GM12878 (cell line): ENCODE results near the gene PRDM15. TPM values are rescaled to one million over a fixed set of nuclear protein-coding genes. Genes with fewer than 3 reads are reported as not detected.

Source experiments
- ATAC-seq: fragments of 200-7000 bp; cut with Tn5 transposase; 3 replicates; pipeline ENCODE4 v1.9.1; 2020; ENCODE audit warnings: mild to moderate bottlenecking, moderate library complexity
- BruUV-seq: library from RNA; stranded (reverse); fragments of 400-500 nt; replicated peaks from 2 replicates; lab custom pipeline; 2021; lab: Mats Ljungman, UMichigan
- CTCF ChIA-PET: fragments of 300-600 bp; sonication (Branson Sonifier 250); formaldehyde crosslinking; extraction: SDS; loops from one replicate; lab custom pipeline; 2021; ENCODE audit warnings: inconsistent platforms; lab: Yijun Ruan, JAX
- POLR2A ChIA-PET: fragments of 350-600 bp; formaldehyde crosslinking; extraction: SDS; loops from one replicate; lab custom pipeline; 2021; ENCODE audit warnings: inconsistent platforms; lab: Charles Lee
- RAD21 ChIA-PET: fragments of 300-600 bp; sonication (Branson Sonifier 250); formaldehyde crosslinking; loops from one replicate; lab custom pipeline; 2023; ENCODE audit warnings: antibody characterized with exemption; ENCODE audit not compliant: unreplicated experiment; lab: Charles Lee
- SMC1A ChIA-PET: fragments of 300-600 bp; sonication (Branson Sonifier 250); formaldehyde crosslinking; loops from one replicate; lab custom pipeline; 2023; ENCODE audit not compliant: unreplicated experiment, uncharacterized antibody; lab: Charles Lee
- DNase-seq: peaks from one replicate; pipeline ENCODE4 v3.0.0-alpha.2; 2011; ENCODE audit warnings: low read depth, low spot score
- FAIRE-seq: peaks from 3 replicates; lab custom pipeline; 2011; peaks lifted over from hg19 to GRCh38; lab: Jason Lieb, UNC
- H2AFZ ChIP-seq: 2 replicates; pipeline ENCODE4 v1.6.0; 2011; ENCODE audit warnings: low read depth, low read length, control low read depth; ENCODE audit not compliant: control insufficient read depth
- H3K27ac ChIP-seq: 2 replicates; pipeline ENCODE4 v1.5.1; 2011; ENCODE audit warnings: control low read depth; ENCODE audit not compliant: control insufficient read depth, insufficient read depth
- H3K27me3 ChIP-seq, 2 experiments: replicated peaks in 1 of 2; 2 replicates each; pipeline versions ENCODE4 v1.6.0 to v1.6.1; 2011; ENCODE audit warnings: low read length in 1 of 2; ENCODE audit not compliant: control insufficient read depth in 2 of 2, insufficient read depth in 2 of 2
- H3K36me3 ChIP-seq, 2 experiments: 2 replicates each; pipeline ENCODE4 v1.5.1; 2011; ENCODE audit warnings: low read length in 1 of 2; ENCODE audit not compliant: control insufficient read depth in 2 of 2, insufficient read depth in 2 of 2
- H3K4me1 ChIP-seq: 2 replicates; pipeline ENCODE4 v1.6.1; 2011; ENCODE audit warnings: mild to moderate bottlenecking, low read length, moderate library complexity, mixed read lengths; ENCODE audit not compliant: control insufficient read depth, insufficient read depth
- H3K4me2 ChIP-seq: 2 replicates; pipeline ENCODE4 v1.6.0; 2011; ENCODE audit warnings: control low read depth; ENCODE audit not compliant: control insufficient read depth, insufficient read depth
- H3K4me3 ChIP-seq: fragments of 200-600 bp; sonication (generic); 2 replicates; pipeline ENCODE4 v1.5.1; 2016
- H3K79me2 ChIP-seq: 2 replicates; pipeline ENCODE4 v1.6.0; 2011; ENCODE audit warnings: low read length; ENCODE audit not compliant: control insufficient read depth, insufficient read depth
- H3K9ac ChIP-seq: 2 replicates; pipeline ENCODE4 v1.8.0; 2011; ENCODE audit warnings: low read length, control low read depth, mixed read lengths; ENCODE audit not compliant: control insufficient read depth, insufficient read depth
- H3K9me3 ChIP-seq: replicated peaks from 3 replicates; pipeline ENCODE4 v1.5.1; 2011; ENCODE audit warnings: mild to moderate bottlenecking, low read length; ENCODE audit not compliant: control insufficient read depth, insufficient read depth
- H4K20me1 ChIP-seq: 2 replicates; pipeline ENCODE4 v1.6.0; 2011; ENCODE audit not compliant: control insufficient read depth, insufficient read depth
- NFYA ChIP-seq: IDR thresholded peaks from 2 replicates; pipeline ENCODE4 v1.6.1; 2011; ENCODE audit warnings: low read depth, mild to moderate bottlenecking, low read length, improper control_type of control experiment, borderline replicate concordance
- POLR2AphosphoS2 ChIP-seq: IDR thresholded peaks from 2 replicates; pipeline ENCODE4 v1.6.1; 2011; ENCODE audit warnings: low read depth, mild to moderate bottlenecking, low read length, improper control_type of control experiment, moderate library complexity
- WGBS: methylation state at CpG from one replicate; pipeline ENCODE4 v1.1.6; 2016; ENCODE audit warnings: low lambda C conversion rate; ENCODE audit not compliant: insufficient replicate concordance, insufficient coverage; ENCODE audit errors: missing lambda C conversion rate; 5-methylcytosine and 5-hydroxymethylcytosine counted together
- in situ Hi-C: fragments of 300-500 bp; cut with MboI; formaldehyde crosslinking; loops from 9 replicates; pipeline ENCODE4 v1.14.3; 2018; ENCODE audit warnings: mixed read lengths
- intact Hi-C: fragments of 100-400 bp; cut with micrococcal nuclease; formaldehyde crosslinking; loops from one replicate; pipeline ENCODE4 v1.14.2; 2022; ENCODE audit not compliant: unreplicated experiment
- polyA plus RNA-seq, 11 experiments: library from polyadenylated mRNA; depleted of rRNA in 4 of 11; unstranded in 6 of 11; stranded (reverse) in 5 of 11; fragments of >200 nt; fragmentation: Nextera tagmentation in 4 of 11; fragmentation: Illumina TruSeq in 1 of 11; extraction: Ambion mirVana in 4 of 11; extraction: Trizol in 1 of 11; gene quantifications; 1 replicate in 1 of 11; 2 replicates in 10 of 11; pipeline versions ENCODE4 v1.2.1 to v1.2.3, GENCODE V29; 2011 to 2016; ENCODE audit warnings: inconsistent platforms in 2 of 11, missing spikeins in 2 of 11, low read depth in 1 of 11
- total RNA-seq, 4 experiments: library from RNA; depleted of rRNA in 3 of 4; stranded (reverse); fragments of >200 nt in 3 of 4; fragmentation: Illumina TruSeq in 1 of 4; extraction: Trizol in 1 of 4; gene quantifications; 2 replicates each; pipeline versions ENCODE4 v1.2.1 to v1.2.3, GENCODE V29; 2013 to 2021
- TF ChIP-seq, protein P1 (sequence below): fragments of 450-650 bp; IDR thresholded peaks from 2 replicates; pipeline ENCODE4 v1.6.1; 2017; ENCODE audit warnings: mild to moderate bottlenecking, moderate library complexity

PRDM15 gene
- total and polyA plus RNA-seq, 10 of the 15 experiments (the other 5 are each of a cell fraction or from before 2014, with no cell fraction given): 2.2 to 16.0 (median 8.6) TPM

DNA sequence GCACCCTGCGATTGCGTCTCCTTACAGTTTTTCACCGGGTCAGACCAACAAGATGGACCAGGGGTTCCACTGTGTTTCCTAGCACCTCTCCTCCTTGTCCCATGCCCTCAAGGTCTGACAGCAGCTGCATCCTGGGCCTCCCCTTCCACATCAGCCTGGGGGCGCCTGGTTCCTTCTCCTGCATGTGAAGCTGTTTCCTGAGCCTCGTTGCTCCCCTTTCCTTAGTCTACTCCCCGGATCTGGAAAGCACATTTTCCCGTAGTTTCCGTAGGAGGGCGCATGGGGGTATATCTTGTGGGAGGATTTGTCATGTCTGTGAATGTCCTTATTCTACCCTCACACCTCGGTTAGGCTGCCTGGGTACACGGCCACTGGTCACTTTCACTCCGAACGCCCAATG is 6.1 kb downstream of the PRDM15 start:
- FAIRE-seq: no peak
- CTCF ChIA-PET: no interaction called here
- POLR2A ChIA-PET: interaction anchor here (0.5 kb wide), 1 partner anchor 569 kb away, joined by 7 read pairs; no protein-coding TSS in a partner anchor
- no peak for ATAC-seq
- H3K36me3 ChIP-seq: no peaks in the 10 kb centered on the region; a peak in 1 of 4 replicates
- in situ Hi-C loops: no loop called here
- peaks cover 42% of the 10 kb centered on the region for H3K79me2 ChIP-seq
- intact Hi-C loops: no loop called here
- RAD21 ChIA-PET: interaction anchor here (1.4 kb wide), 1 partner anchor 9 kb away, joined by 3 read pairs; no protein-coding TSS in a partner anchor
- H3K4me2 ChIP-seq: 0 out of 2 replicates have a peak overlapping the region, but pooled peaks have one; percentile 32
- TF ChIP-seq POLR2AphosphoS2 (no peak), NFYA (no peak)
- TF ChIP-seq, protein P1, sequence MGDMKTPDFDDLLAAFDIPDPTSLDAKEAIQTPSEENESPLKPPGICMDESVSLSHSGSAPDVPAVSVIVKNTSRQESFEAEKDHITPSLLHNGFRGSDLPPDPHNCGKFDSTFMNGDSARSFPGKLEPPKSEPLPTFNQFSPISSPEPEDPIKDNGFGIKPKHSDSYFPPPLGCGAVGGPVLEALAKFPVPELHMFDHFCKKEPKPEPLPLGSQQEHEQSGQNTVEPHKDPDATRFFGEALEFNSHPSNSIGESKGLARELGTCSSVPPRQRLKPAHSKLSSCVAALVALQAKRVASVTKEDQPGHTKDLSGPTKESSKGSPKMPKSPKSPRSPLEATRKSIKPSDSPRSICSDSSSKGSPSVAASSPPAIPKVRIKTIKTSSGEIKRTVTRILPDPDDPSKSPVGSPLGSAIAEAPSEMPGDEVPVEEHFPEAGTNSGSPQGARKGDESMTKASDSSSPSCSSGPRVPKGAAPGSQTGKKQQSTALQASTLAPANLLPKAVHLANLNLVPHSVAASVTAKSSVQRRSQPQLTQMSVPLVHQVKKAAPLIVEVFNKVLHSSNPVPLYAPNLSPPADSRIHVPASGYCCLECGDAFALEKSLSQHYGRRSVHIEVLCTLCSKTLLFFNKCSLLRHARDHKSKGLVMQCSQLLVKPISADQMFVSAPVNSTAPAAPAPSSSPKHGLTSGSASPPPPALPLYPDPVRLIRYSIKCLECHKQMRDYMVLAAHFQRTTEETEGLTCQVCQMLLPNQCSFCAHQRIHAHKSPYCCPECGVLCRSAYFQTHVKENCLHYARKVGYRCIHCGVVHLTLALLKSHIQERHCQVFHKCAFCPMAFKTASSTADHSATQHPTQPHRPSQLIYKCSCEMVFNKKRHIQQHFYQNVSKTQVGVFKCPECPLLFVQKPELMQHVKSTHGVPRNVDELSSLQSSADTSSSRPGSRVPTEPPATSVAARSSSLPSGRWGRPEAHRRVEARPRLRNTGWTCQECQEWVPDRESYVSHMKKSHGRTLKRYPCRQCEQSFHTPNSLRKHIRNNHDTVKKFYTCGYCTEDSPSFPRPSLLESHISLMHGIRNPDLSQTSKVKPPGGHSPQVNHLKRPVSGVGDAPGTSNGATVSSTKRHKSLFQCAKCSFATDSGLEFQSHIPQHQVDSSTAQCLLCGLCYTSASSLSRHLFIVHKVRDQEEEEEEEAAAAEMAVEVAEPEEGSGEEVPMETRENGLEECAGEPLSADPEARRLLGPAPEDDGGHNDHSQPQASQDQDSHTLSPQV: no peak
- H3K27me3 ChIP-seq: no peaks in the 10 kb centered on the region
- no peaks in the 10 kb centered on the region for H4K20me1 ChIP-seq
- peaks cover 36% of the 10 kb centered on the region for H3K4me1 ChIP-seq
- H3K4me3 ChIP-seq: no peak overlapping the region
- no peak for DNase-seq
- SMC1A ChIA-PET: interaction anchor here (0.8 kb wide), 1 partner anchor 10 kb away, joined by 3 read pairs; no protein-coding TSS in a partner anchor
- H2AFZ ChIP-seq: no peak overlapping the region
- BruUV-seq: no TSS peak
- H3K9ac ChIP-seq: no peak overlapping the region
- H3K27ac ChIP-seq: no peak overlapping the region
- WGBS: 92% methylated on average over 13 of the region's 13 CpGs
- H3K9me3 ChIP-seq: no peaks in the 10 kb centered on the region
